Measurements from ENCODE around the gene RASAL3.

- no peak for TF ChIP-seq CTCF (IDR thresholded peaks at IDR 0.05; ENCODE audit: borderline replicate concordance, extremely low read depth, low read length, poor library complexity, severe bottlenecking)
- no peak for TF ChIP-seq EZH2 (IDR thresholded peaks at IDR 0.05; ENCODE audit: borderline replicate concordance, low read depth, low read length, severe bottlenecking)
Measured at GRCh38 chr19:15424121-15424520, 40.2 kb downstream of the RASAL3 start.

All from DND-41 (cell line).